Stimulated activated CD4-positive, alpha-beta T cell treated with anti-CD3 and anti-CD28 coated beads, Interleukin-2, amount 100 ng/mL, for 4 hours (primary cell): ENCODE results near the gene CD209.
"Not testable (repeated sequence)": the region's sequence is repeated elsewhere in the genome, so short reads cannot be mapped to it uniquely, and the experiment has no call there.

Experiments
- DNase-seq: peaks from one replicate; pipeline ENCODE4 v3.0.0-alpha.2; 2020; ENCODE audit warnings: low read depth

CD209 gene

DNA sequence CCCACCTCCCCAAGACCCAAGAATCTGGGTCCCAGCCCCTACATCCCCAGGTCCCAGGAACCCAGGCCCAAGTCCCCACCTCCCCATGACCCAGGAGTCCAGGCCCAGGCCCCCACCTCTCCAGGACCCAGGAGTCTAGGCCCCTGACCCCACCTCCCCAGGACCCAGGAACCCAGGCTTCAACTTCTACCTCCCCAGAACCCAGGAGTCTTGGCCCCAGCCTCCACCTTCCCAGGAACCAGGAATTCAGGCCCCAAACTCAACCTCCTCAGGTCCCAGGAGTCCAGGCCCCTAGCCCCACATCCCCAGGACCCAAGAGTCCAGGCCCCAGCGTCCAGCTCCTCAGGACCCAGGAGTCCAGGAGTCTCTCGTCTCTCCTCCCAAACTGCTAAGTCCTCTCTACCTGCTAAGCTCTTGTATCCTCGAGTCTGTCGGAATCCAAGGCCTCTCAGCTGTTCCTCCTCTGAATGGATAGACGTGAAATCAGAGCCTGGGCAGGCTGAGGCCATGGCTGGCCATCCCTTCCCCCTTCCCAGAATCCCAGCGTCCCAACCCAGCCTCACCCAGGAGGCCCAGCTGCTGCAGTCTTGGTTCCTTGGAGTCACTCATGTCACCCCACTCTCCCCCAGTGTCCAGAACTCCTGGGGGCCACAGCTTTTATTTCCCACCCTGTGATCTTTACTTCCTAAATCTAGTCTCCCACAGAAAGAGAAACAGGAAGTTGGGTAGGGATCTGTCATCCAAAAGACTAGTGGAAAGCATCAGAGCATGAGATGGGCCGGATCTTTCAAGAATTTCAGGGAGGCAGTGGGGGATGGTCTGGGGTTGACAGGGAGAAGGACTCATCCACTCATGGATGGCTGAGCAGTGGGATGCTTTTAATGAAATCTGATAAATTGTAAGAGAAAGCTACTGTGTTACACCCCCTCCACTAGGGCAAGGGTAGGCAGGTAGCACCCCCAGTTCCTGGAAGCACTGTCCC is at the start of gene CD209:
Gene CD209, minus strand, starts transcription at position 632 of the 982 bp plus-strand sequence. Its CDS starts 23 bp downstream, at position 609.
- no peak for DNase-seq

- no peak for DNase-seq
These were observed 48.3 kb upstream of the CD209 start for GRCh38 chr19:7795555-7796161.

GRCh38 chr19:7793493-7793892 is 46.2 kb upstream of the CD209 start:
- no peak for DNase-seq

DNA sequence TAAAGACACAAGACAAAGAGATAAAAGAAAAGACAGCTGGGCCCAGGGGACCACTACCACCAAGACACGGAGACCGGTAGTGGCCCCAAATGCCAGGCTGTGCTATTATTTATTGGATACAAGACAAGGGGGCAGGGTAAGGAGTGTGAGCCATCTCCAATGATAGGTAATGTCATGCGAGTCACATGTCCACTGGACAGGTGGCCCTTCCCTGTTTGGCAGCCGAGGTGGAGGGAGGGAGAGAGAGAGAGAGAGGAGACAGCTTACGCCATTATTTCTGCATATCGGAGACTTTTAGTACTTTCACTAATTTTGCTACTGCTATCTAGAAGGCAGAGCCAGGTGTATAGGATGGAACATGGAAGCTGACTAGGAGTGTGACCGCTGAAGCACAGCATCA is 45.4 kb upstream of the CD209 start:
- DNase-seq = not testable (repeated sequence)

DNA sequence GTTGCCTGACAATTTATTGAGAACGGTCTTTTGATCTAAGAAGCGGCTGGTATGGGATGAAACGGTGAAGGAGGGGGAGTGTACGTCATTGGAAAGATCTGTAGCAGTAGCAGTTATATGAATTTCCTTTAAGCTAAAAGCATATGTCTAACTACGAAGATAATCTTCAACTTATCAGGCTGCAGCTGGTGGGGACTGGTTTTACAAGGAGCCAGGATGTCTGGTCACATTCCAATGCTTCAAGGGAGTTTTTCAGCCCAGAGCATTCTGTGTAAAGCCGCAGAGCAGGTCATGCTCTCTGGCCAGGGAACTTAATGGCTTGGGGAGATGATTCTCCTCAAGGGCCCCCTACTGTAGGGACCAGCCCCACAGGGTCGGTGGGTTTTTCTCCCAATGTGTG is 44.9 kb upstream of the CD209 start:
- no peak for DNase-seq

- DNase-seq = no peak
These were observed 43.1 kb upstream of the CD209 start for GRCh38 chr19:7790416-7790815.

DNA sequence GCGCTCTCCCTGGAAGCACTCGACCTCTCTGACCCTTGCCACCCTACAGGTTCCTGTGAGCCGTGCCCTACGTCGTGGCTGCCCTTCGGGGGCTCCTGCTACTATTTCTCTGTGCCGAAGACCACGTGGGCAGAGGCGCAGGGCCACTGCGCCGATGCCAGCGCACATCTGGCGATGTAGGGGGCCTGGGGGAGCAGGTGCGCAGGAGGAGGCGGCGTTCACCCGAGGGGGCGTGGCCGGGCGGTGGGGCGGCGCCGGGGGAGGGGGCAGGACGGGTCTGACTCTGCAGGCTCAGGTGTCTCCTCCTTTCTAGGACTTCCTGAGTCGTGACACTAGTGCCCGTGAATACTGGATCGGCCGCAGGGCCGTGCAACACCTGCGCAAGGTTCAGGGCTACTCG is 42.1 kb upstream of the CD209 start:
- DNase-seq = peak; percentile 36

DNA sequence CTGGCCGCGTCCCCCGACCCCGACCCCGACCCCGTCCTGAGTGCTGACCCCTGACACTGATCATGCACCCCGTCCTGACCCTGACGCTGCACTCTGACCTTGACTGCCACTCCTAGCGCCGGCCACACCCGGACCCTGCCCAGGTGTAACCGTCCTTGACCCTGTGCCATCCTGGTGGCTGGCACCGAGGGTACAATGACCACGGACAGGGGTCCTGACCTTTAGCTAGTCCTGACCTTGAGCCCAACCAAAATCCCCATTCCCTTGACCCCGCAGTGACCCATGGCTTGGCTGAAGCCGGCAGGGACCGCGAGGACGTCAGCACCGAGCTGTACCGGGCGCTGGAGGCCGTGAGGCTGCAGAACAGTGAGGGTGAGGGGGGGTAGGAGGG is 41.6 kb upstream of the CD209 start:
- no peak for DNase-seq

DNA sequence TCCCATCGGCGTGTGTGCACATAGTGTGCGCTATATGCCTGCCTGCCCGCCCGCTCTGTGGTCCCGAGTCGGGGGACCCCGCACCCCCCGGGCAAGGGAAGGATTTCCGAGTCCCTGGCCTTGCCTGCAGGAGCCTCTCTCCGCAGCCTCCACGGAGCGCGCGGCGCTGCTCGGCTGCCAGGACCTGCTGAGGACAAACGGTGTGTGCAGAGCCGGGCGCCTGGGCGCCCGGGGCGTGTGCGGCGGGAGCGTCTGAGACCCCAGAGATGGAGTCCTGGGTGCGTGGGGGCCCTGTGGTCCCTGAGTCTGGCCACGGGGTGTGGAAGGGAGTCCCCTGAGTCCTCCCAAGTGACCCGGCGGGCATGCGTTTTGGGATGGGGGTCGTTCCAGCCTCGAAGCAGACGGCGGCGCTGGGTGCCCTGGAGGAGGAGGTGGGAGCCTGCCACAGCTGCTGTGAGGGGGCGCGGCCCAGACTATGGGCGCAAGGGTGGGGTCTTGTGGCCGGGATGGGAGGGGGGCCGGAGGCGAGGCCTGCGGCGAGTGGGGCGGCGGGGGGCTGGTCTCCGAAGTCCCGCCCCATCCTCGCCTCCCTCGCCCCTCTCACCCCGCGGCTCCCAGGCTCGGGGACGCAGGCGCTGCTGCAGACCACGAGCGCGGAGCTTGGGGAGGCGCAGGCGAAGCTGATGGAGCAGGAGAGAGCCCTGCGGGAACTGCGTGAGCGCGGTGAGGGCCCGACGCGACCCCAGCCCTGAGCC is 41.0 kb upstream of the CD209 start:
- no peak for DNase-seq

DNA sequence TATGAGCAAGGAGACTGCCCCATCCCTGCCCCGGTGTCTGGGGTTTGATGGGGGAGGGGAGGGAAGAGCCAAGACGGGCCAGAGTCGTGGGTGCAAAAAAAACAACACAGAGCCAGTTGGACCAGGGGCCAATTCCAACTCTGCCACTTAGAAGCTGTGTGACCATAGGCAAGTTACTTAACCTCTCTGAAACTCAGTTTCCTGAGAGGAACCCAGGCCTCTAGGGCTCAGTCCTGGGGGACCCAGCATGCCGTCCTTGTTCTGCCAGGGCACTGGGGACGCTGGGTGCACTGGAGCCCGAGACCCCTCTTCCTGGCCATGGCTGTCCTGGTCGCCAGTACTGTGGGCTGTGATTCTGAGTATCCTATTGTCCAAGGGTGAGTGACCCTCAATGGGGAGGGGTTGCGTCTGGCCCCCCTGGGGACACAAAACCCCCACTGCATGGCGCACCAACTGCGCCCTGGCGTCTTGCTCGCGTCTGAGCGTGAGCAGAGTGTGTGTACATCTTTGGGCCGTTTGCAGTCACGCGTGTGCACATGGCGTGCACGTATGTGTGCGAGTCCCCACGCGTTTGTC is 40.4 kb upstream of the CD209 start:
- DNase-seq = no peak

GRCh38 chr19:7787141-7787540 is 39.8 kb upstream of the CD209 start:
- no peak for DNase-seq

DNA sequence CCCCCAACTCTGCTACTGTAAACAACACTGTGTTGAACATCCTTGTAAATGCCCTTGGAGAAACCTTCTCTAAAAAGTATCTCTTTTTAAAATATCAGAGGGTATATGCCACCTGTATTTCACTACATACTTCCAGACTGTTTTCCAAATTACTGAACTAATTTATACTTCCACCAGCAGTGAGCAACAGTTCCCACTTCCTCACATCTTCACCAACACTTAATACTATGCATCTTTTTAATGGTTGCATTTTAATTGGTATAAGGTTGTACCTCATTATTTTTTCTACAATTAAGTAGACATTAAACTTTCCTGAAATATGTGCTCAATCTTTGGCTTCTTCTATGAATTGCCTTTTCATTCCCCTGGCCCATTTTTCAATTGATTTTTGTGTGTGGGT is 37.5 kb upstream of the CD209 start:
- no peak for DNase-seq

GRCh38 chr19:7783991-7784423 is 36.7 kb upstream of the CD209 start:
- DNase-seq = no peak

DNA sequence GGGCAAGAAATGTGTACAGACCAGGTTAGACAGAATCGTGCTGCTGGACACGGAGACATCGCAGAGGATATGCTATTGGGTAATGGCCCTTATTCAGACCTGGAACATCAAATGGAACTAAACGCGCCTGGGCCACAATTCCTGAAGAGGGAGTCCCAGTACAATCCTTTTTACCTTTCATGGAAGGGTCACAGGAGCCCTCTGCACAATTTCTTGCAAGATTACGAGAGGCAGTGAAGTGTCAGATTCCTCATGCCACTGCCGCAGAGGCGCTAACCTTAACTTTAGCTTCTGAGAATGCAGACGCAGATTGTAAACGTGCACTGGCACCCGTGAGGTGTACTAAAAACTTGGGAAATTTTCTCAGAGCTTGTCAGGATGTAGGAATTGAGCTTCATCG is 33.8 kb upstream of the CD209 start:
- DNase-seq = no peak

GRCh38 chr19:7779631-7780486 is 32.5 kb upstream of the CD209 start:
- no peak for DNase-seq

DNA sequence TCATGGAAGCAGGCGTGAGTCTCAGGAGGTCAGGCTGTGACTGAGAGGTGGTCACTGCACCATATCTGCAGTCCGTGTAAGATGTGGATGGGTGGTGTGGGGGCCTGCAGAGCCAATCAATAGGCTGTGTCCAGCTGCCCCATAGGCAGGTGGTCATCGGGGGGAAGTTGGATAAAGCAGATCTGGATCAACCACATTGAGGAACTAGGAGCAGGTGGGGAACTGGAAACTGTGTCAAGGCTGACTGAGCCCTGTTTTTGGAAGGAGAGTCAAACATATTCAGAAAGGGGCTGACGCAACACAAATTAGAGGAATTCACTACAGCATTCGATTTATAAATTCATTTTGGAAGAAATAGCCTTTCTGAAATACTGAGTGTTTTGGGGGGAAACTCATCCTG is 30.7 kb upstream of the CD209 start:
- DNase-seq = no peak

DNA sequence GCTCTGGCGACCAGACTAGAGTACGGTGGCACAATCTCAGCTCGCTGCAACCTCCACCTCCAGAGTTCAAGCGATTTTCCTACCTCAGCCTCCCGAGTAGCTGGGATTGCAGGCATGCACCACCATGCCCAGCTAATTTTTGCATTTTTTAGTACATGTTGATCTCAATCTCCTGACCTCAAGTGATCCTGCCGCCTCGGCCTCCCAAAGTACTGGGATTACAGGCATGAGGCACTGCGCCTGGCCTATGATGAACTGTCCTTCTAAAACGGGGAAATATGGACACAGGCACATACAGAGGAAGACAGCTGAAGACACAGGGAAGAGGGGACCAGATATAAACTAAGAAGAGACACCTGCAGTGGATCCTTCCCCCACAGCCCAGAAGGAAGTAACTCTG is 28.4 kb upstream of the CD209 start:
- DNase-seq = no peak

- DNase-seq = no peak
These were observed 26.5 kb upstream of the CD209 start for GRCh38 chr19:7773841-7774240.

GRCh38 chr19:7772752-7773291 is 25.5 kb upstream of the CD209 start:
- DNase-seq = peak; percentile 27

DNA sequence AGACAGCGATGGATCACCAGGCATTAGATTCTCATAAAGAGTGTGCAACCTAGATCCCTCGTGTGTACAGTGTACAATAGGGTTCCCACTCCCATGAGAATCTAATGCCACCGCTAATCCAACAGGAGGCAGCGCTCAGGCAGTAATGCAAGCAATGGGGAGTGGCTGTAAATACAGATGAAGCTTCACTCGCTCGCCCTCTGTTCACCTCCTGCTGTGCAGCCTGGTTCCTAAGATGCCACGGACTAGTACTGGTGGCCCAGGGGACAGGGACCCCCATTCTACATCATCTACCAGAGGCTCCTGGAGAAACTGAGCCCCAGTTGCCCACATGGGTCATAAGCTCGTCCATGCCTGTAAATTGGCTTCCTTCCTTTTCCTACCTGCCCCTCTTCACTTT is 23.7 kb upstream of the CD209 start:
- no peak for DNase-seq

- DNase-seq = no peak
These were observed 21.8 kb upstream of the CD209 start for GRCh38 chr19:7769171-7769570.
